ENCODE measurements around the gene OGDHL. TPM values are rescaled to one million over a fixed set of nuclear protein-coding genes. Genes with fewer than 3 reads are reported as not detected.
"Not testable (repeated sequence)": the region's sequence is repeated elsewhere in the genome, so short reads cannot be mapped to it uniquely, and the experiment has no call there.

Gene OGDHL
- total RNA-seq, 1 donor from 2014 or later = 0.20 TPM

- DNase-seq (ENCODE audit: low read depth in 2 of 2) = no peak
These were observed 21.6 kb downstream of the OGDHL start for GRCh38 chr10:49740346-49741107.

- DNase-seq (ENCODE audit: low read depth in 2 of 2) = no peak
These were observed 22.7 kb downstream of the OGDHL start for GRCh38 chr10:49739426-49739825.

DNA sequence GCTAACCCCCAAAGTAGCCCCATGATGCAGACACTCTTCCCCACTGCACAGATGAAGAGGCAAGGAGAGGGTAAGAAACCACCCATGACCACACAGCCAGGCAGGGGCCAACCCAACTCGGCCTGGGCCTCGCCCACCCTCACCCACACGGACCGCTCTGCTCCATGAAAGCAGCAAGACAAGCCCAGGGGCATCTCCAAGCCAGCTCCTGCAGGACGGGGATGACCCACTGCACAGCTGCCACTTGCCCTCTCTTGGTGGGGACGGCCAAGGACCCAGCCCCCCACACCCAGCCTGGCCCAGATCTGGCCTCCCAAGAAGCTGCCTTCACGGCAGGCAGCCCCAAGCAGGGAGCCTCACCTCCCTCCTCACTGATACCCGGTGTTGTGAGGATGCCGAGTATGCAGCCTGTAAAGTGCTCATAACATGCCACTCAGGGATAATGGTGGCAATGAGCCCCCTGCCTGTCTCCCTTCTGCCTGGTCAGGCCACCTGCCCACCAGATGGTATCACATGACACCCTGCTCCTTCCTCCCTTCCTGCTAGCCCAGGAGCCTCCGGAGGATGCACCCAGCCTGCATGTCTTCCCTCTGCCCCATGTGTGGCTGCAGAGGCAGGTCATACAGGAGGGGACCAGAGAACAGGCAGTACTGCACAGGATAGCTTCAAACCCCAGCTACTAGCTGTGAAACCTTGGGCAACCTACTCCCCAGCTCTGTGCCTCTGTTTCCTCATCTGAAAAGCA lies 23.3 kb downstream of the OGDHL start:
- DNase-seq (ENCODE audit: low read depth in 2 of 2) = peak in 1 of 2 donors; percentile 0

DNA sequence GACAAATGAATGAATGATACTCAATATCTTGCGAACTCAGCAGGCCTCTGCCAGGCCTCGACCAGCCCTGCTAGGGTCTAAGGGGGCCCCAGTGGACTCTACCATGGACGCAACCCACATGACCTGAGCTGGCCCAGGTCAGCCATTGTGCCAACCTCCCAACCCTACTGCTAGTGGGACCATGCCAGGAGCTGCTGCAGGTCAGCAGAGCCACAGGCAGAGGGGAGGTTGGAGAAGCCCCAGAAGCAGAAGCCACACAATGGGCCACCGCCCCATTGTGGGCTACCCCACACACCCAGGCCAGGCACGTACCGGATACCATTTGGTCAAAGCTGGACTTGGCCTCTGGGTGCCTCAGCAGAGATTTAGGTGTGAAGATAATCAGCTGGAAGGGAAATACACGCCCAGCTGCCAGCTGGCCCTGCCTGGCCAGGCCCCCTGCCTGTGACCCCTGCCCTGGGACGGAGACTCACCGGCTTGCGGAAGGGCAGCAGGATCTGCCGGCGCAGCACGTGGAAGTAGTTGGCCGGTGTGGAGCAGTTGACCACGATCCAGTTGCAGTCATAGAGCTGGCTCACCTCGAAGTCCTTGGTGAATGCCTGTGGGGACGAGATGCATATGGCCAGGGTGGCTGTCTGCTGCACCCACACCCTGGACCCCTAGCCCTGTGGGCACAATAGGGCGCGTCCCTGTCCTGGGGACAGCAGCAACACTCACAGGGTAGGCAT lies 24.5 kb downstream of the OGDHL start:
- DNase-seq (ENCODE audit: low read depth in 2 of 2) = peak in 1 of 2 donors; percentile 0

- DNase-seq (ENCODE audit: low read depth in 2 of 2) = no peak
These were observed 25.5 kb downstream of the OGDHL start for GRCh38 chr10:49736564-49737113.

DNA sequence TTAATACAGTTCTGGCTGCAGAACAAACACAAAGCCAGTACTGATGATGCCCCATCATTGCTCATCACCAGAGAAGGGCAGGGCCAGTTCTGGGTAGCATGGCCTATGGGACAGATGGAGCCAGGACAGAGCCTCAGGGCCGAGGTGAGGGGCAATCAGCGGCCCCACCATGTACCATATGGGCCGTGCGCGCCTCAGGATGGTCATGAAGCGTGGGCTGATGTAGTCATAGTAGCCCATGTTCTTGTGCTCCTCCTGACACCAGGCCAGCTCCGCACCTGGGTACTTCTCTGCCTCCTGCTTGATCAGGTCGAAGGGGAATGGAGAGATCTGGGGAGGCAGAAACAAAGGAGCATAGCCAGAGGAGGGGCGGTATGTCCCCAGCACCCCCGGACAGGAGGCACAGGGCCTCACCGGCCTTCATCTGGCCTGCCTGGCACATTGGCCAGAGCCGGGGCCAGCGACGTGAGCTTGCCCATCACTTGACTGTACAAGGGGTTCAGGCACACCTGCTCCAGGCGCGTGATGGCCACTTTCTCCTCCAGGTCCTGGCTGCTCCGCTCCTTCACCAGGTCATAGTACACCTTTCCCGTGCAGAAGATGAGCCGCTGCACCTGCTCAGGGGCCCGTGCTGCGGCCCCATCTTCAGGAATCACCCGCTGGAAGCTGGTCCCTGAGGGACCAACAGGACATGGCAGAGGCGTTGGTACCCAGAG lies 26.1 kb downstream of the OGDHL start:
- no peak for DNase-seq (ENCODE audit: low read depth in 2 of 2)

GRCh38 chr10:49735161-49735560 lies 27.0 kb downstream of the OGDHL start:
- no peak for DNase-seq (ENCODE audit: low read depth in 2 of 2)

- no peak for DNase-seq (ENCODE audit: low read depth in 2 of 2)
These were observed 27.4 kb downstream of the OGDHL start for GRCh38 chr10:49734676-49735075.

DNA sequence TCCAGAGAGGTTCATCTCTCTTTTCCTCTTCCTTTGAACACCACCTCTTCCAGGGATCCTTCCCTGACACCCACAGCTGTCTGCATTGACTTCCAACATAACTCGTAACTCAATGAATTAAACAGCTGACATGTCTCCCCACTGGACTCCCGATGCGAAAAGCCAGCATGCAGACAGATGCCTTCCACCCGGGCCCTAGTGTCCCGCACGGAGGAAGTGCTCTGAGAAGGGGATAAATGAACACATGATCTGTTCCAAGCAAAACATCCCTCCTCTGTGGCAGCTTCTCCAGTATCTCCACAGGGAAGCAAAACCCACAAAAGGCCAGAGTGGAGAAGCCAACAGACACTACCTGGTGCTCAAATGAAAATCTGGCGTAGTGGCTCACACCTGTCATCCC lies 28.3 kb downstream of the OGDHL start:
- DNase-seq (ENCODE audit: low read depth in 2 of 2) = no peak

DNA sequence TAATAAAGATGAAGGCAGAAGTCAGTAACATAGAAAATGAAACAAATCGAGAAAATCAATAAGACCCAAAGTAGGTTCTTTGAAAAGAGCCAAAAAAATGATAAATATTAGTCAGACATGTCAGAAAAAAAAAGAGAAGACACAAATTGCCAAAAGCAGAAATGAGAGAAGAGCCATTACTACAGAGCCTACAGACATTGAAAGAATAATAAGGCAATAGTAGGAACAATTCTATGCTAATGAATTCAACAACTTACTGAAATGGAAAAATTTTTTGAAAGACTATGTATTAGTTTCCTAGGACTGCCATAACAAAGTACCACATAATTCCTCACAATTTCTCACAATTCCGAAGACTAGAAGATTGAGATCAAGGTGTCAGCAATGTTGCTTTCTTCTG lies 35.5 kb downstream of the OGDHL start:
- no peak for DNase-seq (ENCODE audit: low read depth in 2 of 2)

DNA sequence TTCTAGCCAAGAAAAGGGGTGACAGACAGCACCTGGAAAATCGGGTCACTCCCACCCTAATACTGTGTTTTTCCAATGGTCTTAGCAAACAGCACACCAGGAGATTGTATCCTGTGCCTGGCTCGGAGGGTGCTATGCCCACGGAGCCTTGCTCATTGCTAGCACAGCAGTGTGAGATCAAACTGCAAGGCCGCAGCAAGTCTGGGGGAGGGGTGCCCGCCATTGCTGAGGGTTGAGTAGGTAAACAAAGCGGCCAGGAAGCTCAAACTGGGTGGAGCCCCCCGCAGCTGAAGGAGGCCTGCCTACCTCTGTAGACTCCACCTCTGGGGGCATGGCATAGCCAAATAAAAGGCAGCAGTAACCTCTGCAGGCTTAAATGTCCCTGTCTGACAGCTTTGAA lies 47.0 kb downstream of the OGDHL start:
- DNase-seq (ENCODE audit: low read depth in 2 of 2) = not testable (repeated sequence)

GRCh38 chr10:49713266-49713665 lies 48.9 kb downstream of the OGDHL start:
- DNase-seq (ENCODE audit: low read depth in 2 of 2) = no peak

DNA sequence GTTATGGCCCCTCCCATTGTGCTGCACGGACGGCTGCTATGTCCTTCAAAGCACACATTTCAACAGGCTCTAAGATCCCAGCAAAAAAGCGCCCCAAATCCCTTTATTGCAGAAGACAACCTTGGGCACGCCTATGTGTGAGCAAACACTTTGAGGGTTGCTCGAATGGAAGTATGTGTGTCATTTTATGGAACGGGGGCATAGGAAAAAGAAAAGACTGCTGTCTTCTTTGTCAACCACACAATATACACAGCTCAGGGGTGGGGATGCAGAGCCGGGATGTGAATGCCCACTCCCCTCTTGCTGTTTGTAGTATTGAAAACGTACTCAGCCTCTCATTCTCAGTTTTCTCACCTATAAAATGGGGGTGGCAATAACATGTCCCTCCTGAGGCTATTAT lies 50.6 kb downstream of the OGDHL start:
- DNase-seq (ENCODE audit: low read depth in 2 of 2) = no peak

- DNase-seq (ENCODE audit: low read depth in 2 of 2) = no peak
These were observed 51.2 kb downstream of the OGDHL start for GRCh38 chr10:49710966-49711365.

GRCh38 chr10:49709934-49710333 lies 52.2 kb downstream of the OGDHL start:
- DNase-seq (ENCODE audit: low read depth in 2 of 2) = no peak

DNA sequence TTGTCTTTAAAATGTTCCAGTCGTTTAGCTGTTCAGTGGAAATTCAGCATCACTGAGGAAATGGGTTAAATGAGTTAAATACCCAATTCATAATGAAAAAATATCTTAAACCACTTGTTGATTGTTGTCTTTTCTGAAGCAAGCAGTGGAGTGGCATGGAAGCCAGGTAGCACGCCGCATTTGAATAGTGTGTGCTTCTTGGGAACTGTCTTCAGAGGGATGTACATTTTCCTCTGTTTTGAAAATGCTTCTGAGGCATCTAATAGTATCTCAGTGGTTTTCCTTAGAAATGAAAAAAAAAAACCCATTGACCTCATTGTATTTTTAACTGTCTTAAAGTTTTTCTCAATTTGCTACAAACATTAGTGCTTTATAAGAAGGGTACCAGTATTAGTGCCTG lies 54.5 kb downstream of the OGDHL start:
- no peak for DNase-seq (ENCODE audit: low read depth in 2 of 2)

DNA sequence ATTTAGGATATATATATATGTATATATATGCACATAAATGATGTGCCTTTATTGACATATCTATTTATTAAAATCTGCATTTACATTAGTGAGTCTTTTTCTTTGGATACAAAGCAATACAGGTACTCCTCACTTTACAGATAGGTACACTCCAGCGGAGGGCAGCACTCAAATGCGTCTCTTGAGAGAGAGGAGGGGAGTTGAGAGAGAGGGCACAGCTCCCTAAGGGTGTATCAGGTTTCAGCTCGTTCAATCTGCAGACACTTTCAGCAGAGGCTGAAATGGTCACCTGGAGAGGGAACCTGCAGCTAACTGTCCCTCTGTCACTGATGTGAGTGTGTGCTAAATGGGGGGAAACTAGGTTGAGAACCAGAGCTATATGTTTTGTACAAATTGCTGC lies 61.1 kb downstream of the OGDHL start:
- DNase-seq (ENCODE audit: low read depth in 2 of 2) = no peak

DNA sequence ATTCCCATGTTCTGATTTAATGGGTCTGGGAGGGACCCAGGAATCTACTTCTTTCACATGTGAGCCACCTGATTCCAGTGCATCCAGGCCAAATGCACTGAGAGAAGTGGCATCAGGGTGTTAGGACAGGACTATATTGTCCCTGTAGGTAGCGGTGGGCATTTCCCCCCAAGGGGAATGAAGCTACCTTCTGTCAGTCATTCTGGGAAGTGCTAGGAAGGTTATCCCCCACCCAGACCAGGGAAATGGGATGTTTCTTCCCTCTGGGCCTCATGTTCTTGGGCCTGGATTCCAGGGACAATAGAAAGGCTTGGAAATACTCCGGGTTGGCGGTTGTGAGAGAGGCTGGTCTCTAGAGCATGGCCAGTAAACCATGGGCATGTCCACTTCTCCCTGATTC lies 61.9 kb downstream of the OGDHL start:
- no peak for DNase-seq (ENCODE audit: low read depth in 2 of 2)

DNA sequence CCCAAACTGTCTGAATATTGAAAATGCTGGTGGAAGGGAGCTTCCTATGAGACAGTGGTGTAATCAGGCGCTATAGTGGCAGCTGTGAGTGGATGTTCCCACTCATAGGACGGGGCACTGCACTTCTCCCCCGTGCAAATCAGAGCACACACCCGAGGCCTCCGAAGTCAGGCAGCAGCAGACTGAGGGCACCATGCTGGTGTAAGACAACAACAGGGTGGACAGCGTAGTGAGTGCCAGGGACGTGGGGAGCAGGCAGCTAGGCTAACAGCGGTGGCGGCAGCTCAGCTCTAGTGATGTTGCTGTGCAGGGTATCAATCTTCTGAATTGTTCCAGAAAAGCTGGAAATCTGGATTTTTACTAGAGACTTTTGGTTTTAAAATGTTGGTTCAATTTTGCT lies 63.4 kb downstream of the OGDHL start:
- no peak for DNase-seq (ENCODE audit: low read depth in 2 of 2)

GRCh38 chr10:49696311-49696710 lies 65.8 kb downstream of the OGDHL start:
- DNase-seq (ENCODE audit: low read depth in 2 of 2) = no peak

GRCh38 chr10:49694466-49694865 lies 67.7 kb downstream of the OGDHL start:
- no peak for DNase-seq (ENCODE audit: low read depth in 2 of 2)
